Esophagus squamous epithelium (tissue), 4 donors: ENCODE data around the gene EDN3.

Experiments
- POLR2A ChIP-seq, 4 donors: fragments of 450-650 bp; IDR thresholded peaks; one replicate each; pipeline ENCODE4 v1.6.1; 2017; ENCODE audit warnings: antibody characterized with exemption in 4 of 4, mild to moderate bottlenecking in 4 of 4, moderate library complexity in 3 of 4
- TF ChIP-seq, protein P1 (sequence below), 6 experiments: fragments of 450-650 bp in 4 of 6; fragments of 200-600 bp in 2 of 6; sonication (generic) in 2 of 6; IDR thresholded peaks; one replicate each; pipeline ENCODE4 v1.5.1; 2016 to 2019; ENCODE audit warnings: antibody characterized with exemption in 6 of 6, mild to moderate bottlenecking in 4 of 6, moderate library complexity in 4 of 6

DNA sequence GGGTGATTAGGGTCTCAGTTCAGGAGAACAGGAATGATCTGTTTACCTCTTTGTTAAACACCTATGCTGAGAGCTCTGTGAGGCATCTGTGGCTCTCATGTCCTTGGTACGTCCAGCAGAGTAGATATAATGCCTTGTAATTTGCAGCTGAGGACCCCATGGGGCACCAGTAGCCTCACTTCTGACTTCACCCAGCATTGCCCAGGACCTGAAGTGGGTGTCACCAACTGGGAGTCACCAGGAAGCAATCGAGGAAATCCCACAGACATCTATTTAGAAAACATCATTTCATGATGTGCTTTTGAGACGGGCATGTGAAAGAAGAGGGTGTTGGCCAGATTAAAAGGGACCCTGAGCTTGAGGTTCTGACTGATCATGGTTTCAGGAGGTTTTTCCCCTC lies 8.8 kb downstream of the EDN3 start:
- TF ChIP-seq, protein P1, sequence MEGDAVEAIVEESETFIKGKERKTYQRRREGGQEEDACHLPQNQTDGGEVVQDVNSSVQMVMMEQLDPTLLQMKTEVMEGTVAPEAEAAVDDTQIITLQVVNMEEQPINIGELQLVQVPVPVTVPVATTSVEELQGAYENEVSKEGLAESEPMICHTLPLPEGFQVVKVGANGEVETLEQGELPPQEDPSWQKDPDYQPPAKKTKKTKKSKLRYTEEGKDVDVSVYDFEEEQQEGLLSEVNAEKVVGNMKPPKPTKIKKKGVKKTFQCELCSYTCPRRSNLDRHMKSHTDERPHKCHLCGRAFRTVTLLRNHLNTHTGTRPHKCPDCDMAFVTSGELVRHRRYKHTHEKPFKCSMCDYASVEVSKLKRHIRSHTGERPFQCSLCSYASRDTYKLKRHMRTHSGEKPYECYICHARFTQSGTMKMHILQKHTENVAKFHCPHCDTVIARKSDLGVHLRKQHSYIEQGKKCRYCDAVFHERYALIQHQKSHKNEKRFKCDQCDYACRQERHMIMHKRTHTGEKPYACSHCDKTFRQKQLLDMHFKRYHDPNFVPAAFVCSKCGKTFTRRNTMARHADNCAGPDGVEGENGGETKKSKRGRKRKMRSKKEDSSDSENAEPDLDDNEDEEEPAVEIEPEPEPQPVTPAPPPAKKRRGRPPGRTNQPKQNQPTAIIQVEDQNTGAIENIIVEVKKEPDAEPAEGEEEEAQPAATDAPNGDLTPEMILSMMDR (IDR thresholded peaks at IDR 0.05) = no peak
- TF ChIP-seq POLR2A (IDR thresholded peaks at IDR 0.05) = no peak
